ENCODE data around the gene PRDM1.
"Not testable (repeated sequence)": the region's sequence is repeated elsewhere in the genome, so short reads cannot be mapped to it uniquely, and the experiment has no call there.

Gene PRDM1

GRCh38 chr6:106142876-106143431 lies 56.8 kb downstream of the PRDM1 start:
- no peak for DNase-seq (ENCODE audit: low read depth)
- no peak for TF ChIP-seq CTCF (conservative IDR thresholded peaks at IDR 0.05; ENCODE audit: low read depth, low read length)
- no peak overlapping the region for H3K4me3 ChIP-seq (ENCODE audit: low read depth, low read length)

GRCh38 chr6:106143665-106144064 lies 57.5 kb downstream of the PRDM1 start:
- H3K4me3 ChIP-seq (ENCODE audit: low read depth, low read length): no peak overlapping the region
- TF ChIP-seq CTCF (conservative IDR thresholded peaks at IDR 0.05; ENCODE audit: low read depth, low read length): no peak
- DNase-seq (ENCODE audit: low read depth): no peak

- DNase-seq (ENCODE audit: low read depth): no peak
- no peak for TF ChIP-seq CTCF (conservative IDR thresholded peaks at IDR 0.05; ENCODE audit: low read depth, low read length)
- no peak overlapping the region for H3K4me3 ChIP-seq (ENCODE audit: low read depth, low read length)
Measured at GRCh38 chr6:106145144-106145543, 59.0 kb downstream of the PRDM1 start.

GRCh38 chr6:106145741-106146227 lies 59.6 kb downstream of the PRDM1 start:
- TF ChIP-seq CTCF (conservative IDR thresholded peaks at IDR 0.05; ENCODE audit: low read depth, low read length): peak; percentile 4
- no peak overlapping the region for H3K4me3 ChIP-seq (ENCODE audit: low read depth, low read length)
- DNase-seq (ENCODE audit: low read depth): peak; percentile 35

- no peak overlapping the region for H3K4me3 ChIP-seq (ENCODE audit: low read depth, low read length)
- no peak for DNase-seq (ENCODE audit: low read depth)
- TF ChIP-seq CTCF (conservative IDR thresholded peaks at IDR 0.05; ENCODE audit: low read depth, low read length): no peak
Measured at GRCh38 chr6:106146852-106147351, 60.8 kb downstream of the PRDM1 start.

- no peak for TF ChIP-seq CTCF (conservative IDR thresholded peaks at IDR 0.05; ENCODE audit: low read depth, low read length)
- no peak for DNase-seq (ENCODE audit: low read depth)
- no peak overlapping the region for H3K4me3 ChIP-seq (ENCODE audit: low read depth, low read length)
Measured at GRCh38 chr6:106147476-106147875, 61.3 kb downstream of the PRDM1 start.

- TF ChIP-seq CTCF (conservative IDR thresholded peaks at IDR 0.05; ENCODE audit: low read depth, low read length): no peak
- no peak for DNase-seq (ENCODE audit: low read depth)
- no peak overlapping the region for H3K4me3 ChIP-seq (ENCODE audit: low read depth, low read length)
Measured at GRCh38 chr6:106149472-106150069, 63.4 kb downstream of the PRDM1 start.

GRCh38 chr6:106152476-106152875 lies 66.3 kb downstream of the PRDM1 start:
- DNase-seq (ENCODE audit: low read depth): not testable (repeated sequence)

More at GRCh38 chr6:106152476-106152875, 66.3 kb downstream of the PRDM1 start:
- not testable (repeated sequence) for H3K4me3 ChIP-seq (ENCODE audit: low read depth, low read length)
